Measurements from ENCODE around the gene VKORC1.

The VKORC1 gene

GRCh38 chr16:31067342-31067741, 27.3 kb downstream of the VKORC1 start:
- DNase-seq: no peak

- no peak for DNase-seq
These were observed 29.6 kb downstream of the VKORC1 start for GRCh38 chr16:31064882-31065461.

- DNase-seq: no peak
These were observed 30.6 kb downstream of the VKORC1 start for GRCh38 chr16:31063843-31064611.

- DNase-seq: no peak
These were observed 31.1 kb downstream of the VKORC1 start for GRCh38 chr16:31063495-31063842.

GRCh38 chr16:31061813-31062440, 32.7 kb downstream of the VKORC1 start:
- DNase-seq: no peak

- no peak for DNase-seq
These were observed 33.3 kb downstream of the VKORC1 start for GRCh38 chr16:31061126-31061812.

GRCh38 chr16:31055613-31056012, 39.0 kb downstream of the VKORC1 start:
- no peak for DNase-seq

- no peak for DNase-seq
These were observed 42.5 kb downstream of the VKORC1 start for GRCh38 chr16:31052114-31052513.

GRCh38 chr16:31050280-31051030, 44.1 kb downstream of the VKORC1 start:
- no peak for DNase-seq

- DNase-seq: no peak
These were observed 50.6 kb downstream of the VKORC1 start for GRCh38 chr16:31043898-31044481.

GRCh38 chr16:31043352-31043751, 51.2 kb downstream of the VKORC1 start:
- no peak for DNase-seq

- no peak for DNase-seq
These were observed 51.7 kb downstream of the VKORC1 start for GRCh38 chr16:31042866-31043265.

All from hypothalamus (tissue), 51 donors.